Gastroesophageal sphincter (tissue), 4 donors: ENCODE results near the gene SLC16A9. TPM values are rescaled to one million over a fixed set of nuclear protein-coding genes. Genes with fewer than 3 reads are reported as not detected.

Experiments used
- ATAC-seq: fragments of 150-250 bp; one replicate; pipeline ENCODE4 v1.9.1; 2016; ENCODE audit warnings: mild to moderate bottlenecking, moderate library complexity
- H3K27ac ChIP-seq, 4 donors: fragments of 200-600 bp; sonication (generic) in 3 of 4; 1 replicate in 3 of 4; 2 replicates in 1 of 4; pipeline ENCODE4 v1.5.1; 2016 to 2019
- H3K27me3 ChIP-seq: fragments of 200-600 bp; sonication (generic); one replicate; pipeline ENCODE4 v1.5.1; 2019
- H3K36me3 ChIP-seq, 2 donors: fragments of 200-600 bp; sonication (generic); one replicate each; pipeline ENCODE4 v1.5.1; 2019; ENCODE audit warnings: control low read depth in 1 of 2
- H3K4me1 ChIP-seq, 3 donors: fragments of 200-600 bp; sonication (generic); 1 replicate in 2 of 3; 2 replicates in 1 of 3; pipeline ENCODE4 v1.5.1; 2016 to 2019; ENCODE audit warnings: control low read depth in 2 of 3
- H3K4me3 ChIP-seq, 2 donors: fragments of 200-600 bp; sonication (generic); one replicate each; pipeline ENCODE4 v1.5.1; 2019; ENCODE audit warnings: mild to moderate bottlenecking in 1 of 2, moderate library complexity in 1 of 2
- H3K9me3 ChIP-seq, 3 donors: fragments of 200-600 bp; sonication (generic); one replicate each; pipeline ENCODE4 v1.5.1; 2017 to 2019; ENCODE audit warnings: control low read depth in 2 of 3
- EP300 ChIP-seq: sonication (generic); formaldehyde crosslinking; IDR thresholded peaks from one replicate; pipeline ENCODE4 v1.6.1; 2017; ENCODE audit warnings: antibody characterized with exemption, mild to moderate bottlenecking
- POLR2A ChIP-seq, 2 donors: fragments of 450-650 bp; IDR thresholded peaks; one replicate each; pipeline ENCODE4 v1.6.1; 2017; ENCODE audit warnings: antibody characterized with exemption in 2 of 2, mild to moderate bottlenecking in 2 of 2, moderate library complexity in 1 of 2
- POLR2AphosphoS5 ChIP-seq: sonication (generic); formaldehyde crosslinking; IDR thresholded peaks from one replicate; pipeline ENCODE4 v1.6.1; 2017; ENCODE audit warnings: antibody characterized with exemption
- WGBS, 2 donors: methylation state at CpG; one replicate each; pipeline ENCODE4 v1.1.5; 2018; ENCODE audit warnings: low coverage in 1 of 2; 5-methylcytosine and 5-hydroxymethylcytosine counted together
- total RNA-seq, 4 donors: library from RNA; depleted of rRNA; stranded (reverse); fragments of >200 nt; gene quantifications; one replicate each; pipeline ENCODE4 v1.1.0, GENCODE V29; 2016
- TF ChIP-seq, protein P1 (sequence below), 4 experiments: fragments of 200-600 bp in 2 of 4; fragments of 450-650 bp in 2 of 4; sonication (generic) in 1 of 4; IDR thresholded peaks; one replicate each; pipeline ENCODE4 v1.5.1; 2017 to 2019; ENCODE audit warnings: antibody characterized with exemption in 4 of 4, mild to moderate bottlenecking in 2 of 4, moderate library complexity in 2 of 4

Gene SLC16A9
- total RNA-seq, 4 donors from 2014 or later = 0.54 to 2.2 (median 1.2) TPM

DNA sequence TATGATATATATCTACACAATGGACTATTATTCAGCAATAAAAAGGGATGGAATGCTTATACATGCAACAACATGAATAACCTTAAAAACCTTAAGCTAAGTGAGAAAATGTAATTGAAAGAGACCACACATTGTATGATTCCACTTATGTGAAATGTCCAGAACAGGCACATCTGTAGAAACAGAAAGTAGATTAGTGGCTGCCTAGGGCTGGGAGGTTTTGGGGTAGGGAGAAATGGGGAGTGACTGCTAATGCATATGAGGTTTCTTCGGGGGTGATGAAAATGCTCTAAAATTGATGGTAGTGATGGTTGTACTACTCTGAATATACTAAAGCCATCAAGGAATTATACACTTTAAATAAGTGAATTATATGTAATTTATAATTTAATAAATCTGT, 14.7 kb downstream of the SLC16A9 start:
- H3K27ac ChIP-seq = no peak overlapping the region
- no peaks in the 10 kb centered on the region for H3K27me3 ChIP-seq
- no peaks in the 10 kb centered on the region for H3K9me3 ChIP-seq
- no peak overlapping the region for H3K4me3 ChIP-seq
- TF ChIP-seq POLR2AphosphoS5 = no peak
- TF ChIP-seq EP300 = no peak
- TF ChIP-seq POLR2A (IDR thresholded peaks at IDR 0.05) = no peak
- TF ChIP-seq, protein P1, sequence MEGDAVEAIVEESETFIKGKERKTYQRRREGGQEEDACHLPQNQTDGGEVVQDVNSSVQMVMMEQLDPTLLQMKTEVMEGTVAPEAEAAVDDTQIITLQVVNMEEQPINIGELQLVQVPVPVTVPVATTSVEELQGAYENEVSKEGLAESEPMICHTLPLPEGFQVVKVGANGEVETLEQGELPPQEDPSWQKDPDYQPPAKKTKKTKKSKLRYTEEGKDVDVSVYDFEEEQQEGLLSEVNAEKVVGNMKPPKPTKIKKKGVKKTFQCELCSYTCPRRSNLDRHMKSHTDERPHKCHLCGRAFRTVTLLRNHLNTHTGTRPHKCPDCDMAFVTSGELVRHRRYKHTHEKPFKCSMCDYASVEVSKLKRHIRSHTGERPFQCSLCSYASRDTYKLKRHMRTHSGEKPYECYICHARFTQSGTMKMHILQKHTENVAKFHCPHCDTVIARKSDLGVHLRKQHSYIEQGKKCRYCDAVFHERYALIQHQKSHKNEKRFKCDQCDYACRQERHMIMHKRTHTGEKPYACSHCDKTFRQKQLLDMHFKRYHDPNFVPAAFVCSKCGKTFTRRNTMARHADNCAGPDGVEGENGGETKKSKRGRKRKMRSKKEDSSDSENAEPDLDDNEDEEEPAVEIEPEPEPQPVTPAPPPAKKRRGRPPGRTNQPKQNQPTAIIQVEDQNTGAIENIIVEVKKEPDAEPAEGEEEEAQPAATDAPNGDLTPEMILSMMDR (IDR thresholded peaks at IDR 0.05) = no peak
- H3K36me3 ChIP-seq = no peaks in the 10 kb centered on the region
- no peak for ATAC-seq
- WGBS, 2 donors = 92 to 100% methylated on average over 1 of the region's 1 CpG
- no peaks in the 10 kb centered on the region for H3K4me1 ChIP-seq

DNA sequence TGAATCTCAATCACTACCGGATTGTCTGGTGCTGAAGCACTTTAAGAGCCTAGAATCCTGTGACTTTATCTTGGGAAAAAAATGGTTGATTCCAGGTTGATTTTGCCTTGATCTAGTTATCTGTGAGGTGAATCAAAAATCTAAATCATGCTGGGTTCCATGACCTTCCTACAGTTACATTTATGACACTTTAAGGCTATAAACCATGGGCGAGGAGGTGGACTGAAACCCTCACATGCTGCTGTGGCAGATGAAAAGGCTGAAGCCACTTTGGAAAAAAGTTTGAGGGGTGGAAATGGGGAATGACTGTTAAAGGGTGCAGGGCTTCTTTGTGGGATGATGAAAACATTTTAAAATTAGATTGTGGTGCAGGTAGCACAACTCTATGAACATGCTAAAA, 17.5 kb downstream of the SLC16A9 start:
- Histone ChIP-seq H3K4me1 (no peaks in the 10 kb centered on the region), H3K9me3 (no peaks in the 10 kb centered on the region), H3K4me3 (no peak overlapping the region), H3K27me3 (no peaks in the 10 kb centered on the region), H3K36me3 (no peaks in the 10 kb centered on the region), H3K27ac (no peak overlapping the region)
- ATAC-seq = no peak
- no peak for TF ChIP-seq EP300
- 68 to 72% methylated on average over 1 to 2 of the region's 2 CpGs for WGBS, 2 donors

DNA sequence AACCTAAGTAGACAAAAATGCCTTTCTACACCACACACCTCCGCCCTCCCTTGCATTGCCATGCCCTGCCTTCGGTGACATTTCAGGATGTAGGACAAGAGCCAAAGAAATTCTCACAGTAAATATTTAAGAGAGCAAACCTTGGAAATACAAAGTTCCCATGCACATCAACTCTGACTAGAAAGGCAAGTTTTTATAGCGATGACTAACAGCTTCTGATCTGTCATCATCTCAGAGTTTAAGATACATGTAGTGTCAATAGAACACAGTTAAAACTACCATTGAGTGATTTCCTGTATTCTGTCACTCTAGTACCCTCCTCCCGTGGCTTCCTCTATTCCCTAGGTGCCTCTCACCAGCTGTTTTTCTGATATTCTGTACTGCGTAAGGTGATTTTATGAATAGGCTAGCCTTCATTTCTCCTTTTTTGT, 20.7 kb downstream of the SLC16A9 start:
- no peak for ATAC-seq
- 62 to 81% methylated on average over 4 to 5 of the region's 5 CpGs for WGBS, 2 donors
- Histone ChIP-seq H3K4me1 (no peaks in the 10 kb centered on the region), H3K4me3 (no peak overlapping the region), H3K36me3 (no peaks in the 10 kb centered on the region), H3K27ac (no peak overlapping the region), H3K27me3 (no peaks in the 10 kb centered on the region), H3K9me3 (no peaks in the 10 kb centered on the region)
- TF ChIP-seq, protein P1 (IDR thresholded peaks at IDR 0.05) = no peak
- TF ChIP-seq EP300 = no peak
- TF ChIP-seq POLR2A (IDR thresholded peaks at IDR 0.05) = no peak
- TF ChIP-seq POLR2AphosphoS5 = no peak

DNA sequence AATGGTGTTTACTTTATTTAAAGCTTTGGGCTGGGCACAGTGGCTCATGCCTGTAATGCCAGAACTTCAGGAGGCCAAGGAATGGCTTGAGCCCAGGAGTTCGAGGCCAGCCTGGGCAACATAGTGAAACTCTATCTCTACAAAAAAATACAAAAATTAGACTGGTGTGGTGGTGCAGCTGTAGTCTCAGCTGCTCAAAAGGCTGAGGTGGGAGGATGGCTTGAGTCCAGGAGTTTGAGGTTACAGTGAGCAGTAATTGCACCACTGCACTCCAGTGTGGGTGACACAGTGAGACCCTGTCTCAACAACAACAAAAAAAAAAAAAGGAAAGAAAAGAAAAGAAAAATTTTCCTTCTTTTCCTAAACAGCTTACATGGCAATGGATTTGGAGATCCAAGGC, 22.0 kb downstream of the SLC16A9 start:
- Histone ChIP-seq H3K27ac (no peak overlapping the region), H3K4me3 (no peak overlapping the region), H3K9me3 (no peaks in the 10 kb centered on the region), H3K27me3 (no peaks in the 10 kb centered on the region), H3K36me3 (no peaks in the 10 kb centered on the region), H3K4me1 (no peaks in the 10 kb centered on the region)
- TF ChIP-seq, protein P1 (IDR thresholded peaks at IDR 0.05) = no peak
- no peak for TF ChIP-seq POLR2A (IDR thresholded peaks at IDR 0.05)
- TF ChIP-seq EP300 = no peak
- TF ChIP-seq POLR2AphosphoS5 = no peak
- ATAC-seq = no peak
- WGBS, 2 donors = 100% methylated on average over 1 of the region's 1 CpG; no CpG with 5 or more reads in 1 of the 2 donors

DNA sequence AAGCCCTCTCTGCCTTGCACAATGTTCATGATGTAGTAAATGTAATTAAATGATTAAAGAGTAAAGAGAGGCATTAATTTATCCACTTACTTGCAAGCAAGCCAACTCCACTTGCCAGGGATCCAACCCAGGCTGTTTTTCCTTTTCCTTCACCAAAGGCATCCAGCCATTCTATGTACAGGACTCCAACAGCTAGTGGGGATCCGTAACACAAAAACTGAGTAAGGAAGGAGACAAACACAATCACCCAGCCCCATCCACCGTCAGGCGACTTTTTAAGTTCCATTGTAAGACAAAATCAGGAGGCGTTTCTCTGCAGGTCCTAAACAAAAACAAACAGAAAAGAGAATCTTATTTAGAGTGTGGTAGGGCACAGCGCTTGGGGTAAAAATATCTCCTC, 25.6 kb downstream of the SLC16A9 start:
- Histone ChIP-seq H3K4me1 (no peaks in the 10 kb centered on the region), H3K36me3 (no peaks in the 10 kb centered on the region), H3K4me3 (no peak overlapping the region), H3K27me3 (no peaks in the 10 kb centered on the region), H3K9me3 (no peaks in the 10 kb centered on the region), H3K27ac (no peak overlapping the region)
- ATAC-seq = no peak
- WGBS, 2 donors = 92 to 94% methylated on average over 5 of the region's 5 CpGs
- TF ChIP-seq, protein P1 (IDR thresholded peaks at IDR 0.05) = no peak
- TF ChIP-seq EP300 = no peak
- no peak for TF ChIP-seq POLR2AphosphoS5
- no peak for TF ChIP-seq POLR2A (IDR thresholded peaks at IDR 0.05)
